Measurements from ENCODE around the gene LRRC75A.
"Not testable (repeated sequence)": the region's sequence is repeated elsewhere in the genome, so short reads cannot be mapped to it uniquely, and the experiment has no call there.

Gene LRRC75A

GRCh38 chr17:16529906-16530305, 37.9 kb upstream of the LRRC75A start:
- no peaks in the 10 kb centered on the region; the same call in 1 of the 2 replicates for H3K36me3 ChIP-seq (ENCODE audit: insufficient read depth, low read length)
- H3K27ac ChIP-seq (ENCODE audit: low read depth, low read length, poor library complexity, severe bottlenecking): no peak overlapping the region
- no peak overlapping the region for H3K4me2 ChIP-seq (ENCODE audit: low read length)
- H3K27me3 ChIP-seq (ENCODE audit: insufficient read depth, low read length): no peaks in the 10 kb centered on the region; the same call in 1 of the 2 replicates
- H2AFZ ChIP-seq (ENCODE audit: low read length): no peak overlapping the region
- no peaks in the 10 kb centered on the region for H3K9me2 ChIP-seq (ENCODE audit: low read depth, low read length)
- H3K9me3 ChIP-seq (ENCODE audit: low read length): peaks cover 12% of the 10 kb centered on the region
- no peaks in the 10 kb centered on the region for H3F3A ChIP-seq (ENCODE audit: insufficient read depth, low read length)
- no peak for TF ChIP-seq EZH2 (IDR thresholded peaks at IDR 0.05; ENCODE audit: borderline replicate concordance, low read length)
- TF ChIP-seq CTCF (IDR thresholded peaks at IDR 0.05; ENCODE audit: low read length): no peak
- no peak overlapping the region for H3K9ac ChIP-seq (ENCODE audit: low read length)
- H3K79me2 ChIP-seq (ENCODE audit: insufficient read depth, low read length): no peaks in the 10 kb centered on the region
- no peak overlapping the region for H3K4me3 ChIP-seq (ENCODE audit: low read depth, low read length, poor library complexity, severe bottlenecking)
- no peaks in the 10 kb centered on the region for H4K20me1 ChIP-seq (ENCODE audit: insufficient read depth, low read length)
- H3K4me1 ChIP-seq (ENCODE audit: insufficient read depth, low read length, severe bottlenecking): peaks cover 2% of the 10 kb centered on the region

- TF ChIP-seq EZH2 (IDR thresholded peaks at IDR 0.05; ENCODE audit: borderline replicate concordance, low read length) (no peak), CTCF (IDR thresholded peaks at IDR 0.05; ENCODE audit: low read length) (no peak)
- Histone ChIP-seq H3K4me1 (ENCODE audit: insufficient read depth, low read length, severe bottlenecking) (no peaks in the 10 kb centered on the region), H3K9me3 (ENCODE audit: low read length) (no peaks in the 10 kb centered on the region), H2AFZ (ENCODE audit: low read length) (no peak overlapping the region), H3K27ac (ENCODE audit: low read depth, low read length, poor library complexity, severe bottlenecking) (no peak overlapping the region), H3K27me3 (ENCODE audit: insufficient read depth, low read length) (no peaks in the 10 kb centered on the region; the same call in 1 of the 2 replicates), H3K9ac (ENCODE audit: low read length) (no peak overlapping the region), H3K79me2 (ENCODE audit: insufficient read depth, low read length) (no peaks in the 10 kb centered on the region), H3K4me2 (ENCODE audit: low read length) (no peak overlapping the region), H3K4me3 (ENCODE audit: low read depth, low read length, poor library complexity, severe bottlenecking) (no peak overlapping the region), H4K20me1 (ENCODE audit: insufficient read depth, low read length) (no peaks in the 10 kb centered on the region), H3K9me2 (ENCODE audit: low read depth, low read length) (no peaks in the 10 kb centered on the region), H3K36me3 (ENCODE audit: insufficient read depth, low read length) (no peaks in the 10 kb centered on the region; the same call in 1 of the 2 replicates), H3F3A (ENCODE audit: insufficient read depth, low read length) (no peaks in the 10 kb centered on the region)
These were observed 35.3 kb upstream of the LRRC75A start for GRCh38 chr17:16527298-16527697.

- H3K79me2 ChIP-seq (ENCODE audit: insufficient read depth, low read length); H3K27ac ChIP-seq (ENCODE audit: low read depth, low read length, poor library complexity, severe bottlenecking); H3F3A ChIP-seq (ENCODE audit: insufficient read depth, low read length); H3K4me3 ChIP-seq (ENCODE audit: low read depth, low read length, poor library complexity, severe bottlenecking); H3K36me3 ChIP-seq (ENCODE audit: insufficient read depth, low read length); H3K9ac ChIP-seq (ENCODE audit: low read length); H3K27me3 ChIP-seq (ENCODE audit: insufficient read depth, low read length); H3K9me3 ChIP-seq (ENCODE audit: low read length); H3K4me1 ChIP-seq (ENCODE audit: insufficient read depth, low read length, severe bottlenecking); H4K20me1 ChIP-seq (ENCODE audit: insufficient read depth, low read length); H3K9me2 ChIP-seq (ENCODE audit: low read depth, low read length); H3K4me2 ChIP-seq (ENCODE audit: low read length); H2AFZ ChIP-seq (ENCODE audit: low read length): not testable (repeated sequence)
These were observed 33.6 kb upstream of the LRRC75A start for GRCh38 chr17:16525556-16525955.

- Histone ChIP-seq H3K9ac (ENCODE audit: low read length) (no peak overlapping the region), H4K20me1 (ENCODE audit: insufficient read depth, low read length) (no peaks in the 10 kb centered on the region), H3K79me2 (ENCODE audit: insufficient read depth, low read length) (no peaks in the 10 kb centered on the region), H3K4me3 (ENCODE audit: low read depth, low read length, poor library complexity, severe bottlenecking) (no peak overlapping the region), H3F3A (ENCODE audit: insufficient read depth, low read length) (no peaks in the 10 kb centered on the region), H2AFZ (ENCODE audit: low read length) (no peak overlapping the region), H3K4me1 (ENCODE audit: insufficient read depth, low read length, severe bottlenecking) (no peaks in the 10 kb centered on the region), H3K4me2 (ENCODE audit: low read length) (no peak overlapping the region), H3K27me3 (ENCODE audit: insufficient read depth, low read length) (no peaks in the 10 kb centered on the region; the same call in 1 of the 2 replicates), H3K9me2 (ENCODE audit: low read depth, low read length) (no peaks in the 10 kb centered on the region), H3K27ac (ENCODE audit: low read depth, low read length, poor library complexity, severe bottlenecking) (no peak overlapping the region), H3K9me3 (ENCODE audit: low read length) (no peaks in the 10 kb centered on the region), H3K36me3 (ENCODE audit: insufficient read depth, low read length) (no peaks in the 10 kb centered on the region)
- no peak for TF ChIP-seq EZH2 (IDR thresholded peaks at IDR 0.05; ENCODE audit: borderline replicate concordance, low read length)
- peak; percentile 92 for TF ChIP-seq CTCF (IDR thresholded peaks at IDR 0.05; ENCODE audit: low read length)
These were observed 29.2 kb upstream of the LRRC75A start for GRCh38 chr17:16521070-16521727.
